K562 (cell line): Measurements from ENCODE around the gene PPP2R5A. TPM values are rescaled to one million over a fixed set of nuclear protein-coding genes. Genes with fewer than 3 reads are reported as not detected.

ENCODE experiments used
- GTF2A2 ChIP-seq: IDR thresholded peaks from 2 replicates; pipeline ENCODE4 v1.6.1; 2016; ENCODE audit warnings: mild to moderate bottlenecking, missing genetic modification characterization, missing compliant biosample characterization
- HNRNPL ChIP-seq: fragments of 200-400 bp; formaldehyde crosslinking; IDR thresholded peaks from 2 replicates; pipeline ENCODE4 v1.6.1; 2017; ENCODE audit warnings: low read depth, mild to moderate bottlenecking, low read length
- MTF1 ChIP-seq: fragments of 250-450 bp; sonication (Bioruptor Pico); IDR thresholded peaks from 2 replicates; pipeline ENCODE4 v1.9.0; 2021; ENCODE audit warnings: moderate library complexity, mild to moderate bottlenecking, inconsistent platforms, borderline replicate concordance
- PHF21A ChIP-seq: fragments of 450-650 bp; IDR thresholded peaks from 2 replicates; pipeline ENCODE4 v1.6.1; 2017; ENCODE audit warnings: low read depth, borderline replicate concordance
- TAF1 ChIP-seq: IDR thresholded peaks from 2 replicates; pipeline ENCODE4 v1.6.1; 2011; ENCODE audit warnings: mild to moderate bottlenecking, low read length, moderate library complexity; ENCODE audit not compliant: insufficient read depth, control insufficient read depth, severe bottlenecking; ENCODE audit errors: extremely low read depth
- ZNF717 ChIP-seq: fragments of 250-450 bp; sonication (Bioruptor Pico); IDR thresholded peaks from 2 replicates; pipeline ENCODE4 v1.5.0; 2021
- polyA plus RNA-seq, 8 experiments: library from polyadenylated mRNA; depleted of rRNA in 4 of 8; stranded (reverse) in 5 of 8; unstranded in 3 of 8; fragments of >200 nt; fragmentation: Nextera tagmentation in 2 of 8; fragmentation: Illumina TruSeq in 1 of 8; extraction: Ambion mirVana in 2 of 8; extraction: Trizol in 1 of 8; gene quantifications; 2 replicates each; pipeline versions ENCODE4 v1.2.1 to v1.2.3, GENCODE V29; 2011 to 2014; ENCODE audit warnings: inconsistent platforms in 1 of 8, missing spikeins in 1 of 8
- total RNA-seq, 7 experiments: library from RNA; depleted of rRNA in 6 of 7; stranded (reverse); fragments of >200 nt in 6 of 7; fragmentation: Illumina TruSeq in 2 of 7; extraction: Trizol in 2 of 7; gene quantifications; 2 replicates each; pipeline versions ENCODE4 v1.2.1 to v1.2.3, GENCODE V29; 2011 to 2021; ENCODE audit warnings: low replicate concordance in 1 of 7
- TF ChIP-seq, protein P1 (sequence below): fragments of 250-450 bp; sonication (Bioruptor Pico); IDR thresholded peaks from 2 replicates; pipeline ENCODE4 v1.9.0; 2021; ENCODE audit warnings: mild to moderate bottlenecking, inconsistent platforms
- TF ChIP-seq, protein P2 (sequence below): fragments of 450-650 bp; formaldehyde crosslinking; IDR thresholded peaks from 2 replicates; pipeline ENCODE4 v1.4.0; 2022; ENCODE audit warnings: mild to moderate bottlenecking, moderate library complexity

The PPP2R5A gene
- total and polyA plus RNA-seq, 9 of the 15 experiments (the other 6 are each of a cell fraction or from before 2014, with no cell fraction given) = 26.9 to 106 (median 64.3) TPM

DNA sequence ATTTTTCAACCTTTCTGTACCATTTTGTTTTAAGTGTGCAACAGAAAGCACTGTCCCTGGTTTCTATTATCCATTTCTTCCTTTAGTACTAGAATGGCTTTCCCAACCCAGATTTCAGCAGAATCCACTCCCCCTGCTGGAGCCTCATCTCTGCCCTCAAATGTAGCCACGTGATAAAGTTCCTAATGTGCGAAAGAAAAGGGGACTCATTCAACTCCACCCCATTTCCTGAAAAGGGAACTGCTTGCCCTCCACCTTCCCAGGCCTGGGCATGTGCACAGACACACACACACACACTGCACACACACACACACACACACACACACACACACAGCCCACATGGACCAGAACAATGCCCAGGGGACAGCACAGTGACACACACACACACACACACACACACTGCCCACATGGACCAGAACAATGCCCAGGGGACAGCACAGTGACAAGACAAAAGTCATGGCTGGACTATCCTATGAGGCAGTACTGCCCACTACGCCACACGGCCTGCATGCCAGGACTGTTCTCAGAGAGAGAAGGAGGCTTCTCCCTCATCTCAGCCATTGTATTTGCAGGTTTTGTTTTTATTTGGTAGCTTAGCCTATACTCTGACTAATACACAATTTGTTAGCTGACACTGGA is 96.3 kb downstream of the PPP2R5A start (continued):
- TF ChIP-seq ZNF717 (no peak), TAF1 (no peak), PHF21A (no peak), GTF2A2 (tag) (no peak), HNRNPL (no peak), MTF1 (CRISPR knock-in tag) (no peak)
- TF ChIP-seq, protein P1, sequence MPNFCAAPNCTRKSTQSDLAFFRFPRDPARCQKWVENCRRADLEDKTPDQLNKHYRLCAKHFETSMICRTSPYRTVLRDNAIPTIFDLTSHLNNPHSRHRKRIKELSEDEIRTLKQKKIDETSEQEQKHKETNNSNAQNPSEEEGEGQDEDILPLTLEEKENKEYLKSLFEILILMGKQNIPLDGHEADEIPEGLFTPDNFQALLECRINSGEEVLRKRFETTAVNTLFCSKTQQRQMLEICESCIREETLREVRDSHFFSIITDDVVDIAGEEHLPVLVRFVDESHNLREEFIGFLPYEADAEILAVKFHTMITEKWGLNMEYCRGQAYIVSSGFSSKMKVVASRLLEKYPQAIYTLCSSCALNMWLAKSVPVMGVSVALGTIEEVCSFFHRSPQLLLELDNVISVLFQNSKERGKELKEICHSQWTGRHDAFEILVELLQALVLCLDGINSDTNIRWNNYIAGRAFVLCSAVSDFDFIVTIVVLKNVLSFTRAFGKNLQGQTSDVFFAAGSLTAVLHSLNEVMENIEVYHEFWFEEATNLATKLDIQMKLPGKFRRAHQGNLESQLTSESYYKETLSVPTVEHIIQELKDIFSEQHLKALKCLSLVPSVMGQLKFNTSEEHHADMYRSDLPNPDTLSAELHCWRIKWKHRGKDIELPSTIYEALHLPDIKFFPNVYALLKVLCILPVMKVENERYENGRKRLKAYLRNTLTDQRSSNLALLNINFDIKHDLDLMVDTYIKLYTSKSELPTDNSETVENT (CRISPR knock-in tag) = no peak
- TF ChIP-seq, protein P2, sequence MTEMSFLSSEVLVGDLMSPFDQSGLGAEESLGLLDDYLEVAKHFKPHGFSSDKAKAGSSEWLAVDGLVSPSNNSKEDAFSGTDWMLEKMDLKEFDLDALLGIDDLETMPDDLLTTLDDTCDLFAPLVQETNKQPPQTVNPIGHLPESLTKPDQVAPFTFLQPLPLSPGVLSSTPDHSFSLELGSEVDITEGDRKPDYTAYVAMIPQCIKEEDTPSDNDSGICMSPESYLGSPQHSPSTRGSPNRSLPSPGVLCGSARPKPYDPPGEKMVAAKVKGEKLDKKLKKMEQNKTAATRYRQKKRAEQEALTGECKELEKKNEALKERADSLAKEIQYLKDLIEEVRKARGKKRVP = no peak
